Stomach (tissue), 4 donors: ENCODE results near the gene DCLK1.

Source experiments
- CTCF ChIP-seq, 7 experiments: fragments of 450-650 bp in 4 of 7; fragments of 200-600 bp in 3 of 7; sonication (generic) in 3 of 7; IDR thresholded peaks; one replicate each; pipeline ENCODE4 v1.5.1; 2016 to 2019; ENCODE audit warnings: antibody characterized with exemption in 7 of 7, control low read depth in 2 of 7, mild to moderate bottlenecking in 1 of 7
- POLR2A ChIP-seq, 4 donors: fragments of 450-650 bp; IDR thresholded peaks; one replicate each; pipeline ENCODE4 v1.6.1; 2016; ENCODE audit warnings: antibody characterized with exemption in 4 of 4, control low read depth in 2 of 4, mild to moderate bottlenecking in 1 of 4, moderate library complexity in 1 of 4

GRCh38 chr13:35843272-35843671 lies 287.9 kb downstream of the DCLK1 start:
- TF ChIP-seq CTCF (IDR thresholded peaks at IDR 0.05) (no peak), POLR2A (IDR thresholded peaks at IDR 0.05) (no peak)
